ENCODE results near the gene RBCK1. TPM values are rescaled to one million over a fixed set of nuclear protein-coding genes. Genes with fewer than 3 reads are reported as not detected.

RBCK1 gene
- total RNA-seq, 1 donor from 2014 or later: 65.2 TPM

GRCh38 chr20:421685-422250, 13.7 kb downstream of the RBCK1 start:
- Mint-ChIP-seq H3K27me3 (ENCODE audit: low read depth) (no peaks in the 10 kb centered on the region), H3K27ac (ENCODE audit: unreplicated experiment) (no peak overlapping the region), H3K4me1 (no peaks in the 10 kb centered on the region), H3K36me3 (ENCODE audit: low read depth) (peaks cover 16% of the 10 kb centered on the region), H3K9me3 (no peaks in the 10 kb centered on the region), H3K4me3 (no peak overlapping the region)
- DNase-seq (ENCODE audit: low read depth, low spot score): no peak
- no peak for TF ChIP-seq CTCF (conservative IDR thresholded peaks at IDR 0.05)

GRCh38 chr20:426566-426965, 18.5 kb downstream of the RBCK1 start:
- Mint-ChIP-seq H3K4me3 (no peak overlapping the region), H3K4me1 (peaks cover 5% of the 10 kb centered on the region), H3K9me3 (no peaks in the 10 kb centered on the region), H3K27me3 (ENCODE audit: low read depth) (peaks cover 3% of the 10 kb centered on the region), H3K27ac (ENCODE audit: unreplicated experiment) (no peak overlapping the region), H3K36me3 (ENCODE audit: low read depth) (peaks cover 6% of the 10 kb centered on the region)
- TF ChIP-seq CTCF (conservative IDR thresholded peaks at IDR 0.05): no peak
- no peak for DNase-seq (ENCODE audit: low read depth, low spot score)

- no peak for TF ChIP-seq CTCF (conservative IDR thresholded peaks at IDR 0.05)
- H3K4me1 Mint-ChIP-seq: peaks cover 6% of the 10 kb centered on the region
- peaks cover 2% of the 10 kb centered on the region for H3K36me3 Mint-ChIP-seq (ENCODE audit: low read depth)
- no peak overlapping the region for H3K4me3 Mint-ChIP-seq
- no peak overlapping the region for H3K27ac Mint-ChIP-seq (ENCODE audit: unreplicated experiment)
- no peak for DNase-seq (ENCODE audit: low read depth, low spot score)
- peaks cover 4% of the 10 kb centered on the region for H3K27me3 Mint-ChIP-seq (ENCODE audit: low read depth)
- no peaks in the 10 kb centered on the region for H3K9me3 Mint-ChIP-seq
These were observed 19.3 kb downstream of the RBCK1 start for GRCh38 chr20:427401-427800.

GRCh38 chr20:427849-428657, 20.0 kb downstream of the RBCK1 start:
- no peak overlapping the region for H3K27ac Mint-ChIP-seq (ENCODE audit: unreplicated experiment)
- peaks cover 2% of the 10 kb centered on the region for H3K36me3 Mint-ChIP-seq (ENCODE audit: low read depth)
- no peak for TF ChIP-seq CTCF (conservative IDR thresholded peaks at IDR 0.05)
- no peak for DNase-seq (ENCODE audit: low read depth, low spot score)
- H3K27me3 Mint-ChIP-seq (ENCODE audit: low read depth): peaks cover 4% of the 10 kb centered on the region
- H3K9me3 Mint-ChIP-seq: no peaks in the 10 kb centered on the region
- no peak overlapping the region for H3K4me3 Mint-ChIP-seq
- H3K4me1 Mint-ChIP-seq: peaks cover 6% of the 10 kb centered on the region

- Mint-ChIP-seq H3K27me3 (ENCODE audit: low read depth) (peaks cover 4% of the 10 kb centered on the region), H3K27ac (ENCODE audit: unreplicated experiment) (no peak overlapping the region), H3K4me3 (no peak overlapping the region), H3K4me1 (peaks cover 6% of the 10 kb centered on the region), H3K9me3 (no peaks in the 10 kb centered on the region), H3K36me3 (ENCODE audit: low read depth) (peaks cover 2% of the 10 kb centered on the region)
- no peak for DNase-seq (ENCODE audit: low read depth, low spot score)
- TF ChIP-seq CTCF (conservative IDR thresholded peaks at IDR 0.05): no peak
These were observed 20.6 kb downstream of the RBCK1 start for GRCh38 chr20:428658-429200.

Measured in neural crest cell (in vitro differentiated cells).